ENCODE results near the gene EDN1. TPM values are rescaled to one million over a fixed set of nuclear protein-coding genes. Genes with fewer than 3 reads are reported as not detected.

Gene EDN1
- total RNA-seq, 1 donor from 2014 or later = 2.2 TPM

- no peak for ATAC-seq (ENCODE audit: poor library complexity)
- no peak for DNase-seq
- intact Hi-C loops (cut with DNase I) = no loop called here
Measured at GRCh38 chr6:12336121-12336971, 46.2 kb downstream of the EDN1 start.

DNA sequence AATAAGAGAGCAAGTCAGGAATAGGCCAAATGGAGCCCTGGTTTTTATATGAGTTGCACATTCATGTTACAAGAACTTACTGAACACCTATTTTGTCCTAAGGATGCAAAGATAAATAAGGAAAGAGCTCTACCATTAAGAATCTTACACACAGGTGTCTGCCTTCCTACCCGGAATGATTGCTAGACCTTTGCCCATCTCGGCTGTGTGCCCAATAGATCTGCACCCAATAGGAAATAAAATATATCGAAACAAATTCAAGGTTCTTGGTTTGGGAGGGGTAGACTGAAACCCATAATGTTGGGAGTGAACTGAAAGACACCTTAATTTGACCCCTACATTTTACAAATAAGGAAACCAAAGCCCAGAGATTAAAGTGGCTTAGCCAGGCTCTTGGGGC is 48.9 kb downstream of the EDN1 start:
- ATAC-seq (ENCODE audit: poor library complexity) (no peak), DNase-seq (no peak)
- intact Hi-C loops (cut with DNase I) = no loop called here

- no peak for DNase-seq
- no peak for ATAC-seq (ENCODE audit: poor library complexity)
- intact Hi-C loops (cut with DNase I) = no loop called here
Measured at GRCh38 chr6:12339808-12340487, 49.8 kb downstream of the EDN1 start.

- ATAC-seq (ENCODE audit: poor library complexity) (no peak), DNase-seq (no peak)
- intact Hi-C loops (cut with DNase I) = no loop called here
Measured at GRCh38 chr6:12340488-12340818, 50.3 kb downstream of the EDN1 start.

GRCh38 chr6:12342664-12343063 is 52.5 kb downstream of the EDN1 start:
- DNase-seq = no peak
- intact Hi-C loops (cut with DNase I) = no loop called here
- ATAC-seq (ENCODE audit: poor library complexity) = no peak

DNA sequence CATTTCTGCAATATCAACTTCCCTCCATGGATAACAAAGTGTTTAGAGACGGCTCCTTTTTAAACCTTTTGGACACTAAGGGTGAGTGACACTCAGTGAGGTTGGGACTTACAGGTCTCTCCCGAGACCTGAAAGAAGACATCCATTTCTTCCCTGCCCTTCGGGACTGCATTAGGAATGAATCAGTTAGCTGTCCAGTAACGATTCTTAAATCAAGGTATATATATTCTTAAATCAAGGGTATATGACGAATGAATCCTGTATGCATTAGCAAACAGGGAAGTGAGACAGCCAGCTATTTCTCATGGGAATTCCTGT is 52.9 kb downstream of the EDN1 start:
- intact Hi-C loops (cut with DNase I) = no loop called here
- ATAC-seq (ENCODE audit: poor library complexity) (no peak), DNase-seq (no peak)

DNA sequence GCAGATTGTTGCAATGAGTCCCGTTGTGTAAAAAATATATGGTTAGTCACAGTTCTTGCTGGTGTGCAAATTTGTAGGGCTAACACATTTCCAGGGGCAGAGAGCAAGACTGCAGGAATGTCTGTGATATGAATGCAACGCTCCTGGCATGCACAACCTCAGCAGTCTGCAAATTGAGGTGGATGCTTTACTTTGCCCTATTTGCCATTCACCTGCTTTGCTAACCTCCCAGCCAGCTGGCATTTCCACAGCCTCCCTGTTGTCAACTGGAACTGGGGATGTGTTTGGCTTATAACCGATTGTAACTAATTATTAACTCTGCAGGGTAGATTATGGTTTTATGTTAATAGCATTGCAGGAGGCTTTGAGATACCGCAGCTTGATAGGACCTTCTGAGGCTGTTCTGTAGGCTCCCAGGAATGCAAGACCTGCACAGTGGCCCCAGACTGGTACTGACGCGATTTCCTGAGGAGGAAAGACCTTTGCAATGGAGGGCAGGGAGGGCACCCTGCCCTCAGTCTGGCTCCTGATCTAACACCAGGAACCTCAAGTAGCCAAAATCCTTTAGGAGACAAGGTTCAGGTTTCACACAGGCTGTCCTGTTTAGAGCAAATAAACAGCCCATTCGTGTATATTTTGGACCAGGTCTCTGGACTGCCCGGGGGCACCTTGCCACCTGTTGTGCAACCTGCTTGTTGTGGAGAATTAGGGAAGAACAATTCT is 53.4 kb downstream of the EDN1 start:
- DNase-seq = no peak

DNA sequence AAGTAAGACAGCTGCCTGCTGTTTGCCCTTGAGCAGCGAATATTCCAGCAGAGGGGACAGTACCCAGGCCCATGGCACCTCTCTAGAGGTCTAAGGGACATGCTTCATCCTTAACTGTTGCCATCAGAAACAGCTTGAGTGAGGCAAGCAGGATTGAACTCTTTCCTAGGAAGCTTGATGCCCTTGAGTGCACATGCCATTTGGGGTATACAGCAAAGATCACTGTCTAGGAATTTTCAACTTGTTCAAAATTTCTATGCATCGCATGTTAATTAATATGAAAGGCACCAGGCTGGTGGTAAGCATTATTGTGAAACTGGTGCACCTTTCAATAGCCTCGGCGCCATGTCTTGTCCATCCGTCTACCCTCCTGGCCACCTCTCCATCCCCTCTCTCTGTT is 54.1 kb downstream of the EDN1 start:
- no peak for ATAC-seq (ENCODE audit: poor library complexity)
- DNase-seq = no peak
- intact Hi-C loops (cut with DNase I) = no loop called here

More for the DNA sequence above, 53.4 kb downstream of the EDN1 start:
- intact Hi-C loops (cut with DNase I) = no loop called here
- ATAC-seq (ENCODE audit: poor library complexity) = no peak

DNA sequence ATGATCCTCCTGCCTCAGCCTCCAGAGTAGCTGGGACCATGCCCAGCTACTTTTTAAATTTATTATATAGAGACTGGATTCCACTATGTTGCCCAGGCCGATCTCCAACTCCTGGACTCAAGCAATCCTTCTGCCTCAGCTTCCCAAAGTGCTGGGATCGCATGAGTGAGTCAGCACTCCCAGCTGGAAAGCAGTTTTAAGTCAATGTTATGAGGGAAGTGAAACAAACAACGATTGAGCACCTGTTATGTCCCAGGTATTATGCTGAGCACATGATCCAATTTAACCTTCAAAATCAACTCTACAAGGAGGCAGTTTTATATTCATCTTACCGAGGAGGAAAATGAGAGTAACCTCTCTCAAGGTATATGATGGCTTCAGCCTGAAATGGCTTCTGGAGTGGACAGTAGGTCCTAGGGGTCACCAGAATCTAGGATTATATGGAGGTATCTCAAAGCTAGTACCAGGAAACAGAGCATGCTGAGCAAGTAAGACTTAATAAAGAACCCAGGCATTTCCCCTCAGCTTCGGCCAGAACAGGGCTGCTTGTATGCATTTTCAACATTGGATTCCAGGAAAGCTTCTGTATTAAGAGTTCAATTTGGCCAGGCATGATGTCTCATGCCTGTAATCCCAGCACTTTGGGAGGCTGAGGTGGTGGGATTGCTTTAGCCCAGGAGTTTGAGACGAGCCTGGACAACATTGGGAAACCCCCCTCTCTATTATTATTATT is 55.0 kb downstream of the EDN1 start:
- ATAC-seq (ENCODE audit: poor library complexity) = no peak
- intact Hi-C loops (cut with DNase I) = no loop called here
- DNase-seq = no peak

GRCh38 chr6:12345694-12346058 is 55.5 kb downstream of the EDN1 start:
- intact Hi-C loops (cut with DNase I) = no loop called here
- ATAC-seq (ENCODE audit: poor library complexity) = no peak
- no peak for DNase-seq

All from Right ventricle myocardium superior (tissue), 1 donor.